ENCODE results near the gene LY6G5B. TPM values are rescaled to one million over a fixed set of nuclear protein-coding genes. Genes with fewer than 3 reads are reported as not detected.

LY6G5B gene
- total RNA-seq, 120 experiments from 2014 or later: 6.4 to 36.1 (median 14.8) TPM

Small RNA genes within 50 kb of the gene (microRNA-seq; reads per million reads assigned to microRNA genes)
- gene MIR4646 (0.70 to 10.0 (median 3.9) reads per million in 43 experiments), gene MIR6832 (0 to 3.1 (median 0.42) reads per million in 43 experiments)

Other genes starting within 250 kb of the LY6G5B start
- gene MICB, start 171.8 kb upstream of the LY6G5B start, total RNA-seq: 1 to 10 TPM in 84 of 120 experiments, under 1 TPM in 34, not detected in 2; 0.20 to 5.9 (median 1.4) TPM
- not detected for gene MCCD1, start 141.0 kb upstream of the LY6G5B start, total RNA-seq
- gene DDX39B, start 128.0 kb upstream of the LY6G5B start, total RNA-seq: 100 to 1,000 TPM; 154 to 265 (median 191) TPM
- gene ATP6V1G2, start 123.4 kb upstream of the LY6G5B start, total RNA-seq: 100 to 1,000 TPM in 118 of 120 experiments, 10 to 100 TPM in 2; 80.0 to 352 (median 250) TPM
- gene NFKBIL1, start 122.4 kb upstream of the LY6G5B start, total RNA-seq: 10 to 100 TPM; 13.8 to 27.3 (median 20.1) TPM
- gene LTA, start 97.7 kb upstream of the LY6G5B start, total RNA-seq: 1 to 10 TPM in 4 of 120 experiments, under 1 TPM in 44, not detected in 72; 0.30 to 1.9 (median 0.53) TPM
- 1 to 10 TPM in 5 of 120 experiments, under 1 TPM in 34, not detected in 81; 0.23 to 1.3 (median 0.41) TPM for gene TNF, start 94.4 kb upstream of the LY6G5B start, total RNA-seq
- gene LTB, start 87.6 kb upstream of the LY6G5B start, total RNA-seq: 1 to 10 TPM in 33 of 120 experiments, under 1 TPM in 37, not detected in 50; 0.36 to 2.6 (median 0.98) TPM
- 10 to 100 TPM in 51 of 120 experiments, 1 to 10 TPM in 69; 2.0 to 32.2 (median 9.3) TPM for gene LST1, start 83.7 kb upstream of the LY6G5B start, total RNA-seq
- 1 to 10 TPM in 4 of 120 experiments, under 1 TPM in 3, not detected in 113; 0.69 to 1.9 (median 1.1) TPM for gene NCR3, start 77.0 kb upstream of the LY6G5B start, total RNA-seq
- 10 to 100 TPM in 90 of 120 experiments, 1 to 10 TPM in 30; 1.8 to 89.3 (median 13.8) TPM for gene AIF1, start 54.7 kb upstream of the LY6G5B start, total RNA-seq
- 100 to 1,000 TPM; 158 to 273 (median 188) TPM for gene PRRC2A, start 49.3 kb upstream of the LY6G5B start, total RNA-seq
- gene BAG6, start 17.3 kb upstream of the LY6G5B start, total RNA-seq: 100 to 1,000 TPM; 144 to 262 (median 206) TPM
- 1 to 10 TPM in 90 of 120 experiments, under 1 TPM in 22, not detected in 8; 0.56 to 5.0 (median 1.7) TPM for gene APOM, start 14.1 kb upstream of the LY6G5B start, total RNA-seq
- 10 to 100 TPM; 10.7 to 19.7 (median 13.8) TPM for gene C6orf47, start 9.2 kb upstream of the LY6G5B start, total RNA-seq
- gene GPANK1, start 5.0 kb upstream of the LY6G5B start, total RNA-seq: 10 to 100 TPM; 10.3 to 24.2 (median 15.8) TPM
- gene CSNK2B, start 3.9 kb upstream of the LY6G5B start, total RNA-seq: 100 to 1,000 TPM in 112 of 120 experiments, 10 to 100 TPM in 8; 85.2 to 151 (median 118) TPM
- gene LY6G5C, start 11.1 kb downstream of the LY6G5B start, total RNA-seq: 10 to 100 TPM in 12 of 120 experiments, 1 to 10 TPM in 108; 1.3 to 14.3 (median 6.4) TPM
- gene ABHD16A, start 33.3 kb downstream of the LY6G5B start, total RNA-seq: 10 to 100 TPM; 43.5 to 81.1 (median 56.8) TPM
- gene LY6G6F, start 36.9 kb downstream of the LY6G5B start, total RNA-seq: not detected
- gene LY6G6D, start 45.4 kb downstream of the LY6G5B start, total RNA-seq: 1 to 10 TPM in 3 of 120 experiments, not detected in 117; 1.6 to 2.9 (median 1.7) TPM
- gene LY6G6C, start 51.8 kb downstream of the LY6G5B start, total RNA-seq: 1 to 10 TPM in 1 of 120 experiments, under 1 TPM in 10, not detected in 109; 0.42 to 1.3 (median 0.57) TPM
- gene MPIG6B, start 53.4 kb downstream of the LY6G5B start, total RNA-seq: 1 to 10 TPM in 1 of 120 experiments, under 1 TPM in 37, not detected in 82; 0.19 to 1.1 (median 0.37) TPM
- 10 to 100 TPM; 14.5 to 68.4 (median 29.2) TPM for gene DDAH2, start 59.3 kb downstream of the LY6G5B start, total RNA-seq
- gene CLIC1, start 66.6 kb downstream of the LY6G5B start, total RNA-seq: 10 to 100 TPM in 119 of 120 experiments, 1 to 10 TPM in 1; 6.1 to 85.5 (median 25.3) TPM
- 10 to 100 TPM in 56 of 120 experiments, 1 to 10 TPM in 63, under 1 TPM in 1; 0.83 to 23.4 (median 9.7) TPM for gene MSH5, start 70.0 kb downstream of the LY6G5B start, total RNA-seq
- 1 to 10 TPM in 92 of 120 experiments, under 1 TPM in 10, not detected in 18; 0.54 to 7.7 (median 1.9) TPM for gene SAPCD1, start 92.7 kb downstream of the LY6G5B start, total RNA-seq
- 10 to 100 TPM in 116 of 120 experiments, 1 to 10 TPM in 4; 5.9 to 42.6 (median 21.4) TPM for gene VWA7, start 107.4 kb downstream of the LY6G5B start, total RNA-seq
- gene VARS1, start 125.8 kb downstream of the LY6G5B start, total RNA-seq: 10 to 100 TPM; 36.7 to 78.7 (median 56.4) TPM
- gene LSM2, start 137.0 kb downstream of the LY6G5B start, total RNA-seq: 10 to 100 TPM; 14.4 to 37.9 (median 25.8) TPM
- 10 to 100 TPM in 3 of 120 experiments, 1 to 10 TPM in 117; 3.0 to 12.0 (median 5.5) TPM for gene HSPA1L, start 145.3 kb downstream of the LY6G5B start, total RNA-seq
- gene HSPA1A, start 145.6 kb downstream of the LY6G5B start, total RNA-seq: 1,000 to 10,000 TPM in 12 of 120 experiments, 100 to 1,000 TPM in 96, 10 to 100 TPM in 12; 73.4 to 4,082 (median 220) TPM
- 1,000 to 10,000 TPM in 12 of 120 experiments, 100 to 1,000 TPM in 108; 119 to 3,588 (median 260) TPM for gene HSPA1B, start 157.8 kb downstream of the LY6G5B start, total RNA-seq
- gene NEU1, start 192.8 kb downstream of the LY6G5B start, total RNA-seq: 10 to 100 TPM; 16.0 to 38.4 (median 27.6) TPM
- gene SLC44A4, start 209.0 kb downstream of the LY6G5B start, total RNA-seq: 1 to 10 TPM in 1 of 120 experiments, under 1 TPM in 4, not detected in 115; 0.18 to 1.7 (median 0.26) TPM
- 100 to 1,000 TPM in 8 of 120 experiments, 10 to 100 TPM in 112; 63.4 to 111 (median 85.5) TPM for gene EHMT2, start 227.7 kb downstream of the LY6G5B start, total RNA-seq
- 10 to 100 TPM in 15 of 120 experiments, 1 to 10 TPM in 105; 3.7 to 13.7 (median 7.6) TPM for gene ZBTB12, start 232.1 kb downstream of the LY6G5B start, total RNA-seq

Measured in dorsolateral prefrontal cortex (tissue), 118 donors.